ENCODE measurements around the gene TMEM86A.
"Not testable (repeated sequence)": the region's sequence is repeated elsewhere in the genome, so short reads cannot be mapped to it uniquely, and the experiment has no call there.

Gene TMEM86A, protein sequence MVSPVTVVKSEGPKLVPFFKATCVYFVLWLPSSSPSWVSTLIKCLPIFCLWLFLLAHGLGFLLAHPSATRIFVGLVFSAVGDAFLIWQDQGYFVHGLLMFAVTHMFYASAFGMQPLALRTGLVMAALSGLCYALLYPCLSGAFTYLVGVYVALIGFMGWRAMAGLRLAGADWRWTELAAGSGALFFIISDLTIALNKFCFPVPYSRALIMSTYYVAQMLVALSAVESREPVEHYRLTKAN

GRCh38 chr11:18698341-18699268 lies at the start of gene TMEM86A:
TMEM86A (plus strand) TSS chr11:18698779; CDS start chr11:18698887, 108 bp downstream.
- peak; percentile 92 for DNase-seq (ENCODE audit: low spot score)

- DNase-seq (ENCODE audit: low spot score): no peak
Observed at GRCh38 chr11:18650353-18650752, 48.2 kb upstream of the TMEM86A start.

GRCh38 chr11:18650859-18651557 lies 47.6 kb upstream of the TMEM86A start:
- DNase-seq (ENCODE audit: low spot score): peak; percentile 34

DNA sequence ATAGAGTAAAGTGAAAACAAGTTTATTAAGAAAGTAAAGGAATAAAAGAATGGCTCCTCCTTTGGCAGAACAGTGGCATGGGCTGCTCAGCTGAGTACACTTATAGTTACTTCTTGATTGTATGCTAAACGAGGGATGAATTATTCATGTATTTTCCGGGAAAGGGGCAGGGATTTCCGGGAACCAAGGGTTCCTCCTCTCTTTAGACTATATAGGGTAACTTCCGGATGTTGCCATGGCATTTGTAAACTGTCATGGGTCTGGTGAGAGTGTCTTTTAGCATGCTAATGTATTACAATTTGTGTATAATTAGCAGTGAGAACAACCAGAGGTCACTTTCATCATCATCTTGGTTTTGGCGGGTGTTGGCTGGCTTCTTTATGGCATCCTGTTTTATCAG lies 40.9 kb upstream of the TMEM86A start:
- DNase-seq (ENCODE audit: low spot score): no peak

- DNase-seq (ENCODE audit: low spot score): not testable (repeated sequence)
Observed at GRCh38 chr11:18665353-18665872, 33.2 kb upstream of the TMEM86A start.

DNA sequence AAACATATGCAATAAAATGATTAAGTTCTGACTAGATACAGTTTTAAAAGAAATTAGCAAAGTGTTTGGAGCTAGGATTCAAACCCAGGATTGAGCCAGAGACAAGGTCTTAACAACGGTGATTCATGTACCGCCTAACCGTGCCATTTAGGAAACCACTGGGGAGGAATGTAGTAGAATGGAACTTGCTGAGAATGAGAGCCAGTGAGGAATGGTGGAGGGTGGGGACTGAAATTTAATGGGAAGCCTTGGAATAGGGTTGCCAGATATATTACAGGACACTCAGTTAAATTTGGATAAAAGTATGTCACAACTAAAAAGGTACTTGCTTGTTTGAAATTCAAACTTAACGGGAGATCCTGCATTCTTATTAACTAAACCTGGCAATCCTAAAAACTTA lies 30.4 kb upstream of the TMEM86A start:
- DNase-seq (ENCODE audit: low spot score): no peak

DNA sequence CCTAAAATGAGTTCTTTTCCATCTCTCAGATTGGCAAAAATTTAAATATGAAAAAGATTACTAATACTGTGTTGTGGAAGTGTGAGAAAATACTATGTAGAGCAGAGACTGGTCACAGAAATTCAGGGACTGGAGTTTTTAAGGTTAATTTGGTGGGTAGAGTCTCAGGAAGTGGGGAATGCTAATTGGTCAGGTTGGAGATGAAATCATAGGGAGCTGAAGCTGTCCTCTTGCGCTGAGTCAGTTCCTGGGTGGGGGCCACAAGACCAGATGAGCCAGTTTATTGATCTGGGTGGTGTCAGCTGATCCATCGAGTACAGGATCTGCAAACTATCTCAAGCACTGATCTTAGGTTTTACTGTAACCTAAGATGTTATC lies 29.4 kb upstream of the TMEM86A start:
- no peak for DNase-seq (ENCODE audit: low spot score)

DNA sequence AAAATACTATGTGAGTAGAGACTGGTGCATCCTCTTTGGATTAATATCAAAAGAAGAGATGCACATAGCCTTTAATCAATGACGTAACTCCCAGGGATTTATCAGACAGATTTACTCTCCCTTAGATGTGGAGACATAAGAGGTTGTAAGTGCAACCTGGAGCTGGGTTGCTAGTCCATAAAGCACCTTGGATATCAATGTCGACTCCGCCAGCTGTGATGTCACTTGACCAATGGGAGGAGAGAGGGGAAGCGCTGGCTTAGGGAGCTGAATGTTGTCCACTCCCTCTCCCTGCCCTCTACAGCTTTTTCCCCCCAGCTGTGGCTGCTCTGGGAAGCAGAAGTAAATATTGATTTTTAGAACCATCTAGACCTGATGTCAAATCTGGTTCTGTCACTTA lies 28.9 kb upstream of the TMEM86A start:
- DNase-seq (ENCODE audit: low spot score): no peak

DNA sequence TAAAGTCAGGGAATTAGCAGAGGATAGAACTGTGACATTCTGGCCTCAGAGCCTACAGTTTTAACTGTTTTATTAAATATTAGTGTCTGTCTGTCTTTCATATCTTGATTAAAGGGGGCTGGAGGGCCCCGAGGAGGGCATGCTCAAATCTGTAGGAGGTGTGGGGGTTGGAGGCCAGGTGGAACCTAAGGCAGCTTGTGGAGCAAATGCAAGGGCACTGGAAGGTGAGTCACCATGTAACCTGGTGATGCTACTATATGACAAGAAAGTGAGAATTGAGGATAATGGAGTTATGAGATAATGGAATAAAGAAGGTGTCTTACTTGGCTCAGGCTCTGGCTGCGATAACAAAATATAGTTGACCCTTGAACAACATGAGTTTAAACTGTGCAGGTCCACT lies 27.3 kb upstream of the TMEM86A start:
- DNase-seq (ENCODE audit: low spot score): no peak

DNA sequence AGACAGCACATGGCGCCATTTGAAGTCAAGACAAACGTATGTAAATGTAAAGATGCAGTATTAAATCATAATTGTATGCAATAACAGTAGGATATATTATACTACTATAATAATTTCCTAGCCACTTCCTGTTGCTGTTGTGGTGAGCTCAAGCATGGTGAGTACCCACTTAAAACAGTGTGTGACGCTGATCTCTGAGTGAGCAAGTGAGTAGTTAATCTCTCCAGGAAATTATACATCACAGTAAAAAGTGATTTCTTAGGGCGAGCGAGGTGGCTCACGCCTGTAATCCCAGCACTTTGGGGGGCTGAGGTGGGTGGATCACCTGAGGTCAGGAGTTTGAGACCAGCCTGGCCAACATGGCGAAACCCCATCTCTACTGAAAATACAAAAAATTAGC lies 26.4 kb upstream of the TMEM86A start:
- DNase-seq (ENCODE audit: low spot score): not testable (repeated sequence)

DNA sequence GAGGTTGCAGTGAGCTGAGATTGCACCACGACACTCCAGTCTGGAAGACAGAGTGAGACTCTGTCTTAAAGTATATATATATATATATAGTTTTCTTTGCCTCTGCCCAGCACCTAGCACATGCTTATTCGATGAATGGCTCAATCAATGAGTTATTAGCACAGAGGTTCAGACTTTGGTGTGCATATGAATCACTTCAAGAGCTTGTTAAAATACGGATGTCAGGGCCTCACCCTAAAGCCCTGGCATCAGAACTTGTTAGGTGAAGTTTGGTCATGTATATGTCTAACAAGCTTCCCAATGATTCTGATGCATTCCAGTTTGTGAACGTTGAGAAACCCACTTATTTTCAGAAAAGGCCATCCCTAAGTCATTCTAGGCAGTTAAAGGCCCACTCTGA lies 21.8 kb upstream of the TMEM86A start:
- no peak for DNase-seq (ENCODE audit: low spot score)

DNA sequence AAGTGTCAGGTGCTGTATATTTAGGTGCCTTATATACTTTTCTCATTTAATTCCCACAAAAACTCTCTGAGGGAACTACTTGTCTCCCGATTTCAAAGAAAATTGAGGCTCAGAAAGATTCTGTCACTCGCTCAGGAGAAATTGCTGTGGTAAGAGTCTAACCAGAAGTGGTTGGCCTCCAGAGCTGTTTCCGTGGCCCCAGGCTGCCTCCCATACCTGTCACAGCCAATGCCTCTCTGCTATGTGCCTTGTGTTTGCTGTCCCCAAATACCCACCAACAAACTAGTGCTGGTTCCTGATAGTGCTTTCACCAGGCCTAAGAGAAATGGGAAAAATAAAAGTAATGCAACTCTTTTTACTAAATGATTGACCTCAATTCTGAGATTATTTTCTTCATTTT lies 21.0 kb upstream of the TMEM86A start:
- DNase-seq (ENCODE audit: low spot score): no peak

GRCh38 chr11:18681949-18682348 lies 16.6 kb upstream of the TMEM86A start:
- DNase-seq (ENCODE audit: low spot score): not testable (repeated sequence)

- no peak for DNase-seq (ENCODE audit: low spot score)
Observed at GRCh38 chr11:18682466-18682865, 16.1 kb upstream of the TMEM86A start.

- DNase-seq (ENCODE audit: low spot score): no peak
Observed at GRCh38 chr11:18684267-18684666, 14.3 kb upstream of the TMEM86A start.

- DNase-seq (ENCODE audit: low spot score): not testable (repeated sequence)
Observed at GRCh38 chr11:18691467-18692140, 7.0 kb upstream of the TMEM86A start.

DNA sequence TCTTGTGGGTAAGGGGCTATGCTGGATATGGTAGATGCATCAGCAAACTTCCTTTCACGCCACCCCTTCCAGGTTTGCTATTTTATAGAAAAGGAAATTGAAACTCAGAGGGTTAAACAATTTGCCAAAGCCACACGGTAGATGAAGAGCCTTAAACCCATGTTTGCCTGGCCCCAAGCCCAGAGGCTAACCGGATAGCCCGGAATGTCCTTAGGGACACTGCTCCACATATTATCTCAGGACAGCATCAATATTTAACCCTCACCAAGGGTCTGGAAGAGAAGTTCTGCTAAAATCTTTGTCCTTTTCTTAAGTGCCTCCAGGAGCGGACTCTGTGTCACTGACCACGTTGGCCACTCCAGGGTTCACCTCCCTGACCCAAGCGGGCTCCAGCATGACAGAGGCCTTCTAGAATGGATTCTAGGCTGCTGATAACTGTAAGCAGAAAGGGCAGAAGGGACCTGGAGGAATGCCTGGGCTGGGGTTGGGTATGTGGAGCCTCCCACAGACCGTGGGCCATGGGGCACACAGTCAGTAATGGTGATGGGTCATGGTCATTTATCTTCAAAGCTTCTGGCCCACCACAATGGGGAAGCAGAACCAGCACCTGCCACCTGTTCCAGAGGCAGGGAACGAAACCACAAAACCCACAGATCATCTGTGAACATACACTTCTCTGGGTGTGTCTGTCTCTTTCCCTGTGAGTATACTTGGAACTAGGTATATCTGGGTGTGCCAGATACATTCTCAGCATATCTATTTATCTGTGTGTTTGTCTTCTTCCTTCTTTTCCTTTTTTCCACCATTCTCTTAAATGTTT lies 5.4 kb upstream of the TMEM86A start:
- DNase-seq (ENCODE audit: low spot score): no peak

DNA sequence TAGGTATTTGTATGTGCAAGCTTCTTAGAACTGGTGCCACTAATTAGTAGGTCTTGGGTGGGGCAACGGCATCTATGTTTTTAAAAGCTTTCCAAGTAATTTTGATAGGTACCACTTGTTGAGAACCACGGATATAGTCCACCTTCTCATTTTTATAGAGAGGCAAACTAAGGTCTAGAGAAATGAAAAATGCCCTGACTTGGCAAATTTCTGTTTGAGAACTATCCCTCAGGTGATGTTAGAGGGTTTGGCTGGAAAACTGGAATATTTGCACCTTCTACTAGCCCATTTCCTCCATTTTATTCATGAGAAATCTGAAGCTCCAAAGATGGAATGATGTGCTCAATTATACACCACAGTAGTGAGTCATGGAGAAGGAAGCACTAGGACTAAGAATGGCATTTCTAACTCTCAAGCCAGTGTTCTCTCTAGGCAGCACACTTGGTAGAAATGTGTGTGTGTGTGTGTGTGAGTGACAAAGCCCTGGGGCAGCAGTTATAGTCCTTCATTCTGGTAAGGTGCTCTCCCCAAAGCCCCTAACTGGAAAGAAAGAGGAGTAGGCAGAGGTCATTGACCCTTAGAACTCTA lies 1.8 kb upstream of the TMEM86A start:
- no peak for DNase-seq (ENCODE audit: low spot score)

GRCh38 chr11:18697576-18697975 lies 1.0 kb upstream of the TMEM86A start:
- DNase-seq (ENCODE audit: low spot score): no peak

DNA sequence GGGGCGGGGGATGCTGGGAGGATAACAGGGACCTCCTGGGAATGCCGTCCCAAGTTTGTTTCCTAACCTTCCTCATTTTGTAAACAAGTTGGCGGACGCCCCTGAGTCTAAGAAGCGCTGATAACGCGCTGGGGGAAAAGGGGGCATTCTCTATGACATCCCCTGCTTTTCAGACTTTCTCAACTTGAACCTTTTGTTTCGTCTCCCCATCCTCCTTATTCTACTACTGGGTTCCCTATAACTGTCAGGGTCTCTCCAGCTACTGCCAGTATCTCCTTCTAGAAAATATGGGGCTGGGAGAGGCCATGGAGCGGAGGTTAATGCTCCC lies 654 bp downstream of the TMEM86A start:
- no peak for DNase-seq (ENCODE audit: low spot score)

GRCh38 chr11:18699848-18700261 lies 1.3 kb downstream of the TMEM86A start:
- no peak for DNase-seq (ENCODE audit: low spot score)
